Ureter (tissue), 1 donor: ENCODE data around the gene NEGR1. TPM values are rescaled to one million over a fixed set of nuclear protein-coding genes. Genes with fewer than 3 reads are reported as not detected.

Experiments used
- DNase-seq: peaks from one replicate; pipeline ENCODE4 v3.0.0-alpha.2; 2020; ENCODE audit warnings: low spot score
- total RNA-seq: library from RNA; stranded (reverse); gene quantifications from one replicate; pipeline ENCODE4 v1.2.4, GENCODE V29; 2023
- donor health status: DM: yes; HTN: yes; CAD: no.

The NEGR1 gene
- total RNA-seq, 1 donor from 2014 or later, result 10.0 TPM

DNA sequence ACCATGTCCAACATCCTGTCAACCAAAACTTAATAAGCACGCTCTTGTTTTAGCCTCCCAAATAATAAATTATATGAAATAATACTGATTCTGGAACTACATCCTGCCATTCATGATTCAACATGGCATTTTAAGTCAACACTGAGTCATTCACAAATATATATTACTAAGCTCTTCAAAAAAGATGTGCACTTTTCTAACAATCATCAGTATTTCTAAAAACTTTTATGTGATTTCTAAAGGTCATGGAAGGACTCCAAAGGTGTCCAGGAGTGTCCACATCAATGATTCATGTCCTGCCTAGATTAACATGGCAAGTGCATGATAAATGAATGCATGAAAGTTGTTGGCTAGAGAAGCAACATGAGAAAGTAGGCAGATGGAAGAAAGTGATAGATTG lies 51.6 kb downstream of the NEGR1 start:
- DNase-seq, result no peak

DNA sequence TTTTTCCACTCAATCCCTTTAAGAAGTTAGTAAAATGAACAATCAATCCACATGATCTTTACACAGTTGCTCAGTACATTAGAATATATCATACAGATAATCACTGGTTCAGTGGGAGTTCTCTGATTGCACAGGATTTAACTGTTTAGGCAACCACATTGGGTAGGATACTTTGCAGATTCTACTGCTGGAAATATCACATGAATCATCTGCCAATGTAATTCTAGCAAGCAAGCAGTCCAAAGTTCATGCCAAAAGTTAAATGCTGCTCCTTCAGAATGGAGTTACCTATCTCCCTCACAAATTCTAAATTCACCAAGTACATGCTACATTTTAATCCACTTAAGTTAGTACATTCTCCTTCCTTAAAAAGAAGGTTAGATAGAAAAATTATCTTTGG lies 52.4 kb downstream of the NEGR1 start:
- DNase-seq, result no peak

DNA sequence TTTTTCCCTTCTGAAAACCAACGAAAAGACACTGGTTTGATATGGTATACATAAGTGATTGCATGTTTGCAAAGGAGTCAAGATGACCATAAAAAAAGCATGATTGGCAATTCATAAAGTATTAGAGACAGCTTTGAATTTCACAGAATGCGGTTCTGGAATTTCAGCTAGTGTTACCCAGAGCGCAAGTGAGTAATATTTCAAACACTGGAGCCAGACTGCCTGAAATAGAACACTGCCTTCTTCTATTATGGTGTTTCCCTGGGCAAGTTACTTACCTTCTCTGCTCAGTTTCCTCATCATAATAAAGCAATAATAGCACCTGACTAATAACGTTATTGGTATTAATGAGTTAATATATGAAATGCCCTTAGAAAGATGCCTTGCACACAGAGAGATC lies 54.7 kb downstream of the NEGR1 start:
- DNase-seq, result no peak

DNA sequence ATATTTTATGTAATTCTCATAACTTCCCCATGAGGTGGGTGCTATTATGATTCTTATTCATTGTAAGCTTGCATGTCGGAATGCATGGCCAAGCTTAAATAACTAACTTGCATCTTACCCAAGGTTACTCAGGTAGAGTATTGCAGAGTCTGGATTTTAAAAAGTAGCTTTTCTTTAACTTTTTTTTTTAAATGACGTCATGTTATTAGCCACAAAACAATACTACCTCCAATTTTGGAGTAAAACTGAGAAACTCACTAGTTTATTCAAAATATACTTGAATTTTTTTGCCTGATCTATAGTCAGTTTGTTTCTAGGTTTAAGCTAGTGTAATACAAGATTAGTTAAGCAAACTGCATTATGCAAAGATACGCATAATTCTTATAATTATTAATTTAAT lies 57.8 kb downstream of the NEGR1 start:
- no peak for DNase-seq

DNA sequence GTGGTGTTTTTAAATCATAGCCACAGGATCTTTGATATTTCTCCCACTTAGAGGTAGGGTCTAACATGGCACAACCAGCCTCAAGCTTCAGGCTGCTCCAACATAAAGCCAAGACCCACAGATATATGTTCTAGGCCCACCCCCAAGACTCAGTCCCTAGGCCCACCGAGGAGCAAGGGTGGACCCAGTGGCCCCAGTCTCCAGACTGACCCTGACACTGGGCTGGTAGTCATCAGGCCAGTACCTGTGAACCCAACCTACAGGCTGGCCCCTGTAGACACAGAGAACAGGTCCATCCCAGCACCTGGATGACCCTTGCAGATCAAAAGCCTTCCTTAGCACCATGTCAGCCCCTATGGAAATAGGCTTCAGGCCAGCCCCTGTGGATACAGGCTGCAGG lies 60.5 kb downstream of the NEGR1 start:
- DNase-seq, result no peak

DNA sequence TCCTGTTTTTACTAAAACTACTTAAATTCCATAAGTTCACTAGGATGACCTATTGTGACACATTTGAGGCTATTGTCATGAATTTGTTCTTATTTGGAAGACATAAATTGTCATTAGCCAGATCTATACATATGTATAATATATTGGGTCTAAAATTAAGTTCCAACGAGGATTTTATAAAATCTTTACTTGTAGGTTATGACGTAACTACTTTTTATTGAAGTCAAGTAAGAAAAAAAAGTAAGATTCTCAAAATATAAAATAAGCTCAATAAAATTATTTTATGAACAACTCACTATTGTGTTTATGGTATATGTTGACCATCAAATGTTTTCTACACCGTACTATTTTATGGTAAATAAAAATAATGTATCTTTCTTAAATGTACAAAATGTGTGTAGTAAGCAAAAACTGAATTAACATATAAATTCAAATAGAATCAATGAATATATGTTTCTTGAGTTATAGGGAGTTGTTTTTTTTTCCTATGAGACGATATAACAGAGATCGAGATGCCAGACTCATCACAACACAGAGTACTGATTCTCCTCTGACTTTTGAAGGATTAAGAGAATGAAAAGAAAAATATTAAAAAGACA lies 64.1 kb downstream of the NEGR1 start:
- no peak for DNase-seq

DNA sequence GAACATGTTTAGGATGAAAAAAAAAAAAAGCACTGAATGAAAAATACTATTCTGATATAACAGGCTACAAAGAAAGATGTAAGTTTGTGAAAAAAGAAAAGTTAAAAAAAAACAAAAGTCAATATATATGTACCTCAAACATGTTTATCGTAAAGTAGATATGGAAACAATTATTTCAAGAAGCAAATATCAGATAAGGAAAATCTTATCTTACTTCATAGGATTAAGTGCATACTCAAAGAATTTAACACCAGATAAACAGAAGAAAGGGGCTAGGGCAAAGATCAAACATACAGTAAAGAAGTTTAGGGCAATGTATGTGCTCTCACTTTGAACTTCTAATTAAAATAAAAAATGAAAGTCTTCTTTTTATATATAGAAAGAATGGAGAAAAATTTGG lies 75.3 kb downstream of the NEGR1 start:
- no peak for DNase-seq

DNA sequence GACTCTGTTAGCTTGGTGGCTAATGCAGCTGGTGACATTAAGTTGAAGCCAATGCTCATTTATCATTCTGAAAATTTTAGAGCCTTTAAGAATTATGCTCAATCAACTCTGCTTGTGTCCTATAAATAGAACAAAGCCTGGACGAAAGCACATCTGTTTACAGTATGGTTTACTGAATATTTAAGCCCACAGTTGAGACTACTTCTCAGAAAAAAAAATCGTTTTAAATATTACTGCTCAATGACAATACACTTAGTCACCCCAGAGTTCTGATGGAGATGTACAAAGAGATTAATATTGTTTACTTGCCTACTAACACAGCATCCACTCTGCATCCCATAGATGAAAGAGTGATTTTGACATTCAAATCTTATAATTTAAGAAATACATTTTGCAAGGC lies 79.6 kb downstream of the NEGR1 start:
- no peak for DNase-seq

DNA sequence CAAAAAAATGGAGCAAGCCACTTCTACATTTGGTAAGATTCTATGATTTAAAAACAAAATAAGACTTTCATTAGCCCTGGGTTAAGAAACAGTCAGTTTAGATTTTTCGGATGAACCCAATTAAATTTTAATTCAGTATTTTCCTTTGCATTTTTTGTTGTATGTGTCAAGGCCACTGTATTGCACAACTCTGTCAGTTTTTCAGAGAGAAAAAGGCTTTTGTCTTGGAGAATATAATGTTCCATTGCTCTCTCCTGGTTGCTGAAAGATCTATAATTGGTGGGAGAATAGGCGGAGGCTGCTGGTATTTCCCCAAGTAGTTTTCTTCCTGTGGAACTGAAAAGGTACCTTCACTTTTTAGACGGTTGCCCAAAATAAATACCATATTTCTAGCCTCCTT lies 84.6 kb downstream of the NEGR1 start:
- DNase-seq, result no peak

DNA sequence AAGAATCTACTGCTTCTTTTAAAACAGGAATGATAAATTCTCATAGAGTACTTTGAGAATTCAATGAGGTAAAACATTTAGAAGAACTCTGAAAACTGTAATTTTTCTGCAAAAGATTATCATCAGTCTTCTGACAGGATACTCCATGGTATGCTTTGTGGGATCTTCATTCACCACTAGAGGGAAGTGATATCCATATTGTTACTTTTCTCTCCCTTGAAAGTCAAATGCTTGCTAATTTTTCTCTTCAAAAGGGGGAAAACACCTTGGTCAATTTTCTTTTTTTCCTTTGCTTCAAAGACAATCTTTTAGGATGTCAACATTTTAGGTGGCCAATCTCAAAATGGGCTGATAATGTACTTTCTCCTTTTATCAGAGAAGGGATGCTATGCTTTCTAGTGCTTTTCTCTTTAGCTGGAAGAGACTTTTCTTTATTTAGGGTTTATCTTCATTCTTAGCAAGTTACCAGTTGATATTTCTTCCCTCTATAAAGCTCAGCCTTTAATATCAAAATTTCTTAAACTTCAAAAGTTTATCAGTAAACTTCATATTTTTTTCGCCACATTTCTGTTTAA lies 95.5 kb downstream of the NEGR1 start:
- no peak for DNase-seq

DNA sequence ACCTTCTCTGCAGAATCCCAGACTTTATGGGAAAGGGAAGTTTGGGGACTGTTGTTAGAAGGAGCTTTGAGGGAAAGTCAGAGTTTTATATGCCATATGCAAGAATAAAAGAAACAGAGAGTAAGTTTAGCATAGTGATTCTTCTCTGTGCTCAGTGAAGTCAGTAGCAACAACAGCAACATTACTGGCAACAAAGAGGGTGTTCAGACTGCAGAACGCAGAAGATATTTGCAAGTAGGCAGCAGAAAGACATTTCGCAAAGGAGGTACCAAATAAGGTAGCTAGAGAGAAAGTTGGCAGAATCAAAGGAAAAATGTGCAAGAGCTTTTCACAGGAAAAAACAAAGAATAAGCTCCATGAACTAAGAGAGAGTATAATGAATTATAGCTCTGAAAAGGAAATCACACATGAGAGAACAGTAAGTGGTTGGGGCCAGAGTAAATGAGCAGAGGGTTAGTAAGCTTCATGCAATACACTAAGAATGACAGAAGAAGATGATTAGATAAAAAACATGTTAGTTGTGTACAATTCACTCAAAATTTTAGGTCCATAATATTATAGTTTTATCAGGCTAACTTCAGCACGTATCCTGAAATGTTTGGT lies 98.1 kb downstream of the NEGR1 start:
- DNase-seq, result no peak

DNA sequence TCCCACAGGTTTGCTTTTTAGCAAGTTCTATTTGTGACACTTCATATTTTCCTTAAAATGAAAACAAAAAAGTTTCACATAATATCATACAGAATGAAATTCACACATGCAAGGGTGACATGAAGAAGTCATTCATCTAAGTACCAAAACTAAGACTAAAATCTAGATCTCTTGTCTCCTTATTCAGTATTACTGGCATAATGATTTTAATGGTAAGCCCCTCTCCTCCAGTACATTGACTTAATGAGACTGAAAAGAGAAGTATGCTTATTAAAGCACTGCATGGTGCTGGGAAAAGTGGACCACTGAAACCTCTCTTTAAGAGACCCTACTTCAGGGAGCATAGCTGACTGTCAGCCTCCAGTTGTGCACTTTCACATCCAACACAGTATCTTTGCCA lies 99.5 kb downstream of the NEGR1 start:
- no peak for DNase-seq

DNA sequence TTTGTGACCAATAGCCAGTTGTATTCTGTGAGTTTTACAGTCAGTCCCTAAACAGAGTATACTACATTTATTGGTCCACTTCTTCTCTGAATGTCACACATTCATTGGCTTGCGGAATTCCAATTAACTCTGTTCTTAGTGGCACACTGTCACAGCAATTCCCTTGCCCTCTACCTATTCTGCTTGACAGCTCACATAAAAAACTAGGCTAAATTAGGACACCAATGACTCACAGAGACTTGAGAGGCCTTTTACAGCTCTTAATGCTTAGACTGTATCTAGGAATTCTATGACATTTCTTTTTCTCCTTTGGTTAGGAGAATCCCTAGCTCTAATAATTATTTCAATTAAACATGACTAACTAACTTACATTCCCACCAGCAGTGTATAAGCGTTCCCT lies 104.1 kb downstream of the NEGR1 start:
- DNase-seq, result no peak

DNA sequence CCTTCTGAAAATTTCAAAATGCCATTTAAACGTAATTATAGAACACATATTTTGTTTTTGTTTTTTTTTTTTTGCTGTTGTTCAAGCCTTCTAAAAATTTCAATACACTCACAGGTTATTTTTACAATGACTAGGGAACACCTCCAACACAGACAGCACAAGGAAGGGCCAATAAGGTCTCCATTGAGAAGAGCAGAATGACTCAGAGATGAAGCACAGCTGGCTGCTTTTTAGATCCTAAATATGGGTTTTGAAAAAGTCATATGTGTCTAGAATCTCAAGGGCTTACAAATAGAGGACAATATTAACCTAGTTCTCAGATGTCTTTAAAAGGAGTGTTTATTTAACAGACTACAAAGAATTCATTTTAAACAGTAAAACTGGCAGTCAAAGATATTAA lies 104.6 kb downstream of the NEGR1 start:
- DNase-seq, result no peak

DNA sequence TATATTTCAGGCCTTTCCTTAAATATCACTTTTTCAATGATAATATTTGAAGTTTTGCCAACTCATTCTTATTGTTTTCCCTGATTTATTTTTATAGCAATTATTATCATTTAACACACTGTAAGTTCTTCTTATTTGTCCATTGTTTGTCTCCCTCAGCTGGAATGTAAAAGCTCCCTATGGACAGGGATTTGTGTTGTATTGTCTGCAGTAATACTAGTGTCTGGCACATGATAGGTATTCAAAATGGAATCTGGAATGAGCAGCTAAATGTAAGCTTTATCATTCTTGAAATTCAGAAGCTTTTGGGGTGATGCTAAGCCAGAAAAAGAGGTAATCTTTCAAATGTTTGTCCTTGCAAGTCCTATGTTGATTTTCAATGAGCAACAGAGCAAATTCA lies 112.1 kb downstream of the NEGR1 start:
- DNase-seq, result no peak

DNA sequence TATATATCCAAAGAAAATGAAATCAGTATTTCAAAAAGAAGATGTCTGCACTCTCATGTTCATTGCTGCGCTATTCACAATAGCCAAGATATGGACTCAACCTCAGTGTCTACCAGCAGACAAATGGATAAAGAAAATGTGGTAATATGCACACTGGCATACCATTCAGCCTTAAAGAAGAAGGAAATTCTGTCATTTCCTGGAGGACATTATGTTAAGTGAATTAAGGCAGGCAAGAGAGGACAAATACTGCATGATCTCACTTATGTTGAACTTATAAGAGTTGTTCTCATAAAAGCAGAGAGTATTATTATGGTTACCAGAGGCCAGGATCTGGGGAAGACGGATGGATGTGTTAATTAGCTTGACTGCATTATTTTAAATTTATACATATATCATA lies 115.9 kb downstream of the NEGR1 start:
- no peak for DNase-seq

DNA sequence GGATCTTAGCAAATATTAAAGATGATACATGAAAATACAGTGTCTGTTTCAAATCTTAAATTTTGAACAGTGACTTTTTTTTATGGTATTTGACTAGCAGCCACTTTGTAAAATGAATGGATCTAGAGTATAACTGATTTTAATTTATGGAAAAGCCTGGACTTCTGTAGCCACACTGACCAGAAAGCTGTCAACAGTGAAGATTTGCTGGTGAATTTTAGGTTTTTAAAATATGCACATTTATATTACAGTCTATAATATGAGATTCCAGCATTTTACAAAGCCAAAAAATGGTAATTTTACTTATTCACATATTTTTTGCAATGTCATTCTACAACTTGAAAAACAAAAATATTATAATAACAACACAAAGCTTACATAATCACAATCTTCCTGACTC lies 131.8 kb downstream of the NEGR1 start:
- DNase-seq, result no peak

DNA sequence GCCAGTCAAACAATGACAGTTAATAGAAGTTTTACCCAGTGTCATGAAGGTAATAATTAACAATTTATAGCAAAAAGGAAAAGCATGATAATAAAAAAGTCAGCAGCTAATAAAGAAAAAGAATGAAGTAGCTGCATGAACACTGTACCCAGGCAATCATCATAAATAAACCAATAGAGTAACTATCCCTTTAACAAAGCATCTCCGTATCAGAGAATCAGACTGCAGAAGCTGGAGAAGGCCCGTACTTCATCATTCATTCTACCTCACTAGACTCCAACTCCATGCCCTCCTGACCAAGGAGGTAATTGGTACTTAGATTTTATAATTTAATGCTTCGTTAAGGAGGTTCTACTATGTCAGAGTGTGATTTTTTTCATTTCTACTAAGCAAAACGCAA lies 140.5 kb downstream of the NEGR1 start:
- no peak for DNase-seq

DNA sequence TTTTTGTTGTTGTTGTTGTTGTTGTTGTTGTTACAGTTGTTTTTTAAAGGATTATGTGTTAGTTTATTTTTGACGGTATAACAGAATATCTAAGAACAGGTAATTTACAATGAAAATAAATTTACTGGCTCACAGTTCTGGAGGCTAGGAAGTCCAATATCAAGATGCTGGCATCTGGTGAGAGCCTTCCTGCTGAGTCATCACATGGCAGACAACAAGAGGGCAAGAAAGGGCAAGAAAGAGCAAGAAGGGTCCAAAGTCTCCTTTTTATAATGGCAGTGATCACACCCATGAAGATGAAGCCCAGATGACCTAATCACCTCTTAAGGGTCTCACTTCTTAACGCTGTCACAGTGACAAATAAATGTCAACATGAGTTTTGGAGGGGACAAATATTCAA lies 142.1 kb downstream of the NEGR1 start:
- no peak for DNase-seq

DNA sequence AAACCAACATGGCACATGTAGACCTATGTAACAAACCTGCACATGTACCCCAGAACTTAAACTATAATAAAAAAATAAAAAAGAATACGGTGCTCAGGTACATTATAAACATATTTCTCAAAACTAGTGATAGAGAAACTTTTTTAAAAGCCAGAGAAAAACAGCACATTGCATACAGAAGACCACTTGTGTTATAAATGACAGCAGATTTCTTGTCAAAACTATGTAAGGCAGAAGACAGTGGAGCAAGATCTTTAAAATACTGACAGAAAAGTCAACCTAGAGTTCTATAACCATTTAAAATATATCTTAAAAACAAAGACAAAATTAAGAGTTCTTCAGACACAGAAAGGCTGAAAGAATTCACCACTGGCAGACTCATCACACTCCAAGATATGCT lies 144.7 kb downstream of the NEGR1 start:
- DNase-seq, result no peak

DNA sequence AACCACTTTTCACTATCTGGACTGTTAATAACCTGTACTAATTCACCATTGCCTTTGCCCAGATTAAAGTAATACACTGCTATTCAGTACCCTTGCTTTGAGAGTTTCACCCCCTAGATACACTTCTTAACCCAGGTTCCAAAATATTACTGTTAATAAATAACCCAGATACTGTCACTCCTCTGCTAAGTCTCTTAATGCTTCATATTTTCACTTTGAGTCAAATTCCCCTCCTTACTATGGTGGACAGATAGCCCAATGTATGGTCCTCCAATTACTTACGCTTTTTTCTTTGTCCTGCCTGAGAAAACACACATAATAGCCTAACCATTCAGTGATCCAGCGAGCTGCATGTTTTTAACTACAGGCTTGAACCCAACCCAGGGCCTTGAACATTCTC lies 152.5 kb downstream of the NEGR1 start:
- DNase-seq, result no peak

DNA sequence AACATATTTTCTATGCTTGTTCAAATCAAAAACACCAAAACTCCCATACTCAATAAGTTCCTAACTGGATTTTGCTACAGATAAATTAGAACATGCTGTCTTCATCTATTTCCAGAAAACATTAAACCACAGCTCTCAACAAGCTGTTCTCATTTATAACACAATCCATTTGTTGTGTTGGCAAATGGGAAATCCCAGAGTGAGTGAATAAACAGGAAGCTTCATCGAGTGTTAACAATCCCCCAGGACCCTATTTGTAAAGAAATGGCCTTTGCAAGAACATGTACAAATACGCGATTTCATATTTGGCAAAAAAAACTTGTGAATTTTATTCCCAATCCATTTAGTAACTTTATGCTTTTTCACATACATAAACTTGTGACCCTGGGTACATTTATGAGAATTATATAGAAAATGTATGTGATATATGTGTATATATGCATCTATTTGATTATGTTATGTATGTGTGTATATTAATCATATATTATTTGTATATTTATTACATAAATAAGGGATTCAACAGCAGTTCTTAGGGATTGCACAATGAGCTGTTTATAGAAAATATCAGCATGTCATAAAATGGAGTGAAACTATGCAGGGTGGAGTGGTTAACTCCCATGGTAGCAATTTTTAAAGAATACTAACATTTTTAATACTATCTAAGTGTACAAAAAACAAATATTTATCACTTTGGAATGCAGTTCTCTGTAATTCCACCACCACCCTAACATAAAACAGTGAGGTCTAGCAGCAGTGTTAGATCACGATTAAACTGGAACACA lies 160.0 kb downstream of the NEGR1 start:
- DNase-seq, result no peak

DNA sequence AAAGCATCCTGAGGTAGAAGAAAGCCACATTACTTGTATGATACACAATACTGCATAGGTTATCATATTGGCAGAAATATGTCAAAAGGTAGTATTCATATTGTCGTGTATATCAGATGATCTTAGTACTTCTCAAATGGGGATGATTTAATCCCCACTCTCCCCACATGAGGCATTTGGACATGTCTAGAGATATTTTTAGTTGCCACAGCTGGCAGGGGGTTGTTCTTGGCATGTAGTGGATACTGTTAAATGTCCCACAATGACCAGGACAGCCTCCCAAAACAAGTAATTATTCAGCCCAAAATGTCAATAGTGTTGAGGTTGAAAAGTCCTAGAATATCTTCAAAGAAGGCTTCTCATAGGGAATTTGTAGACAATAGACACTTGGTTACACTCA lies 162.8 kb downstream of the NEGR1 start:
- no peak for DNase-seq
